SHP77 (cell line): ENCODE data around the gene PCDHGC3.

Experiments used
- DNase-seq, 2 experiments: peaks; one replicate each; lab custom pipeline; 2025; lab: John Stamatoyannopoulos, UW

The PCDHGC3 gene

GRCh38 chr5:141485321-141486055 lies 9.7 kb downstream of the PCDHGC3 start:
- DNase-seq: no peak

GRCh38 chr5:141486091-141486490 lies 10.3 kb downstream of the PCDHGC3 start:
- no peak for DNase-seq

- no peak for DNase-seq
These were observed 11.4 kb downstream of the PCDHGC3 start for GRCh38 chr5:141487131-141487530.

- DNase-seq: no peak
These were observed 13.1 kb downstream of the PCDHGC3 start, which contains the start of gene PCDHGC5 for GRCh38 chr5:141488591-141489561. Gene PCDHGC5 (plus strand): TSS chr5:141489081. CDS start chr5:141489241, 160 bp downstream.

GRCh38 chr5:141489841-141490240 lies 14.1 kb downstream of the PCDHGC3 start:
- DNase-seq: no peak

GRCh38 chr5:141490271-141490670 lies 14.5 kb downstream of the PCDHGC3 start:
- DNase-seq: no peak

GRCh38 chr5:141490771-141491170 lies 15.0 kb downstream of the PCDHGC3 start:
- DNase-seq: no peak

- no peak for DNase-seq
These were observed 15.8 kb downstream of the PCDHGC3 start for GRCh38 chr5:141491323-141492167.

GRCh38 chr5:141492168-141492885 lies 16.6 kb downstream of the PCDHGC3 start:
- DNase-seq: no peak

- DNase-seq: no peak
These were observed 18.0 kb downstream of the PCDHGC3 start for GRCh38 chr5:141493500-141494422.

GRCh38 chr5:141494761-141495452 lies 19.1 kb downstream of the PCDHGC3 start:
- DNase-seq: no peak

GRCh38 chr5:141495453-141495811 lies 19.7 kb downstream of the PCDHGC3 start:
- DNase-seq: no peak

- no peak for DNase-seq
These were observed 20.3 kb downstream of the PCDHGC3 start for GRCh38 chr5:141496038-141496437.

- DNase-seq: no peak
These were observed 26.0 kb downstream of the PCDHGC3 start for GRCh38 chr5:141501761-141502160.

- DNase-seq: no peak
These were observed 27.9 kb downstream of the PCDHGC3 start for GRCh38 chr5:141503681-141504080.

GRCh38 chr5:141504216-141504615 lies 28.4 kb downstream of the PCDHGC3 start:
- no peak for DNase-seq

- DNase-seq: no peak
These were observed 30.8 kb downstream of the PCDHGC3 start for GRCh38 chr5:141506381-141507155.

- no peak for DNase-seq
These were observed 31.8 kb downstream of the PCDHGC3 start for GRCh38 chr5:141507387-141508091.
